Osteoblast (primary cell): Measurements from ENCODE around the gene MND1. TPM values are rescaled to one million over a fixed set of nuclear protein-coding genes. Genes with fewer than 3 reads are reported as not detected.
A peak's percentile ranks its signal among the peaks of the same experiment; 100 is the strongest.

Experiments used
- DNase-seq: peaks from one replicate; pipeline ENCODE4 v3.0.0; 2011; ENCODE audit warnings: low spot score, mixed read lengths; ENCODE audit not compliant: insufficient read length; ENCODE audit errors: missing footprints
- H2AFZ ChIP-seq: 2 replicates; pipeline ENCODE4 v1.6.0; 2011; ENCODE audit warnings: mild to moderate bottlenecking, low read length
- H3K27ac ChIP-seq: 2 replicates; pipeline ENCODE4 v1.5.1; 2011; ENCODE audit warnings: mild to moderate bottlenecking, low read depth, low read length, moderate library complexity
- H3K27me3 ChIP-seq: 2 replicates; pipeline ENCODE4 v1.6.0; 2012; ENCODE audit warnings: mild to moderate bottlenecking, control low read depth, inconsistent platforms, low read length, moderate library complexity; ENCODE audit not compliant: insufficient read depth
- H3K36me3 ChIP-seq: 2 replicates; pipeline ENCODE4 v1.5.1; 2011; ENCODE audit warnings: mild to moderate bottlenecking, low read length, control low read depth, moderate library complexity; ENCODE audit not compliant: insufficient read depth
- H3K4me1 ChIP-seq: 2 replicates; pipeline ENCODE4 v1.5.1; 2011; ENCODE audit warnings: mild to moderate bottlenecking, low read length, control low read depth, moderate library complexity; ENCODE audit not compliant: insufficient read depth
- H3K4me2 ChIP-seq: 2 replicates; pipeline ENCODE4 v1.6.0; 2011; ENCODE audit warnings: mild to moderate bottlenecking, low read length; ENCODE audit not compliant: insufficient read depth
- H3K4me3 ChIP-seq: fragments of 200-600 bp; sonication (generic); 3 replicates; pipeline ENCODE4 v1.5.1; 2012; ENCODE audit warnings: mild to moderate bottlenecking, low read length, inconsistent platforms; ENCODE audit not compliant: insufficient read depth
- H3K79me2 ChIP-seq: 2 replicates; pipeline ENCODE4 v1.6.0; 2012; ENCODE audit warnings: mild to moderate bottlenecking, low read length, control low read depth, inconsistent platforms; ENCODE audit not compliant: insufficient read depth
- H3K9me3 ChIP-seq: 2 replicates; pipeline ENCODE4 v1.5.1; 2011; ENCODE audit warnings: low read depth, low read length, control low read depth
- H4K20me1 ChIP-seq: 2 replicates; pipeline ENCODE4 v1.6.0; 2012; ENCODE audit warnings: mild to moderate bottlenecking, low read length, control low read depth; ENCODE audit not compliant: insufficient read depth
- CTCF ChIP-seq: IDR thresholded peaks from 2 replicates; pipeline ENCODE4 v1.5.1; 2011; ENCODE audit warnings: mild to moderate bottlenecking, low read depth, low read length, moderate library complexity; ENCODE audit errors: extremely low read depth
- total RNA-seq: library from RNA; depleted of rRNA; stranded (reverse); fragments of >200 nt; gene quantifications from 2 replicates; pipeline ENCODE4 v1.2.3, GENCODE V29; 2012

The MND1 gene
- total RNA-seq, 1 donor: 1.4 TPM

GRCh38 chr4:153383131-153383530, 38.6 kb downstream of the MND1 start:
- peak overlapping the region; percentile 63 for H2AFZ ChIP-seq
- H3K4me2 ChIP-seq: no peak overlapping the region
- H3K36me3 ChIP-seq: no peaks in the 10 kb centered on the region
- H3K4me1 ChIP-seq: no peaks in the 10 kb centered on the region
- no peak for TF ChIP-seq CTCF
- H3K27ac ChIP-seq: no peak overlapping the region
- no peak for DNase-seq
- no peaks in the 10 kb centered on the region for H3K27me3 ChIP-seq
- H3K4me3 ChIP-seq: no peak overlapping the region
- no peaks in the 10 kb centered on the region for H3K9me3 ChIP-seq
- no peaks in the 10 kb centered on the region for H4K20me1 ChIP-seq
- H3K79me2 ChIP-seq: no peaks in the 10 kb centered on the region

- H3K9me3 ChIP-seq: no peaks in the 10 kb centered on the region
- no peak overlapping the region for H3K4me2 ChIP-seq
Measured at GRCh38 chr4:153384160-153384559, 39.7 kb downstream of the MND1 start.

GRCh38 chr4:153385784-153386183, 41.3 kb downstream of the MND1 start:
- H3K9me3 ChIP-seq: no peaks in the 10 kb centered on the region
- H4K20me1 ChIP-seq: no peaks in the 10 kb centered on the region
- H3K27me3 ChIP-seq: no peaks in the 10 kb centered on the region
- DNase-seq: no peak
- H3K36me3 ChIP-seq: no peaks in the 10 kb centered on the region
- H3K79me2 ChIP-seq: no peaks in the 10 kb centered on the region
- H3K4me1 ChIP-seq: no peaks in the 10 kb centered on the region
- no peak overlapping the region for H2AFZ ChIP-seq
- no peak overlapping the region for H3K4me2 ChIP-seq
- no peak overlapping the region for H3K27ac ChIP-seq
- H3K4me3 ChIP-seq: no peak overlapping the region
- no peak for TF ChIP-seq CTCF

More at GRCh38 chr4:153384160-153384559, 39.7 kb downstream of the MND1 start:
- no peak for TF ChIP-seq CTCF
- no peaks in the 10 kb centered on the region for H4K20me1 ChIP-seq
- no peaks in the 10 kb centered on the region for H3K4me1 ChIP-seq
- H3K27me3 ChIP-seq: no peaks in the 10 kb centered on the region
- no peak overlapping the region for H2AFZ ChIP-seq
- no peak overlapping the region for H3K27ac ChIP-seq
- H3K36me3 ChIP-seq: no peaks in the 10 kb centered on the region
- DNase-seq: no peak
- H3K4me3 ChIP-seq: no peak overlapping the region
- no peaks in the 10 kb centered on the region for H3K79me2 ChIP-seq

GRCh38 chr4:153387981-153388380, 43.5 kb downstream of the MND1 start:
- Histone ChIP-seq H3K27me3 (no peaks in the 10 kb centered on the region), H3K9me3 (no peaks in the 10 kb centered on the region), H3K4me1 (no peaks in the 10 kb centered on the region), H4K20me1 (no peaks in the 10 kb centered on the region), H3K4me3 (no peak overlapping the region), H3K36me3 (no peaks in the 10 kb centered on the region), H3K27ac (no peak overlapping the region), H3K79me2 (no peaks in the 10 kb centered on the region), H3K4me2 (no peak overlapping the region), H2AFZ (no peak overlapping the region)
- DNase-seq: no peak
- no peak for TF ChIP-seq CTCF
